RPMI8226 (cell line): ENCODE measurements around the gene ICAM3.
"Not testable (repeated sequence)": the region's sequence is repeated elsewhere in the genome, so short reads cannot be mapped to it uniquely, and the experiment has no call there.

ENCODE experiments used
- DNase-seq: peaks from one replicate; pipeline ENCODE4 v3.0.0-alpha.2; 2015

The ICAM3 gene

GRCh38 chr19:10339380-10339960 lies at the start of gene ICAM3:
Gene ICAM3, minus strand, starts transcription at chr19:10339624. Its CDS starts 10 bp downstream, at chr19:10339614.
- peak; percentile 75 for DNase-seq

GRCh38 chr19:10388957-10389356 lies 49.5 kb upstream of the ICAM3 start:
- peak; percentile 75 for DNase-seq

GRCh38 chr19:10384580-10384979 lies 45.2 kb upstream of the ICAM3 start:
- no peak for DNase-seq

GRCh38 chr19:10383223-10383499 lies 43.7 kb upstream of the ICAM3 start:
- DNase-seq: not testable (repeated sequence)

GRCh38 chr19:10380313-10381102 lies 41.1 kb upstream of the ICAM3 start, which contains the start of gene TYK2:
Gene TYK2, minus strand, starts transcription at chr19:10380572. Its CDS starts 2,166 bp downstream, at chr19:10378406.
- DNase-seq: peak; percentile 99

GRCh38 chr19:10379880-10380312 lies 40.5 kb upstream of the ICAM3 start:
- no peak for DNase-seq

- no peak for DNase-seq
Observed at GRCh38 chr19:10378124-10378523, 38.7 kb upstream of the ICAM3 start.

GRCh38 chr19:10377140-10377640 lies 37.8 kb upstream of the ICAM3 start:
- not testable (repeated sequence) for DNase-seq

GRCh38 chr19:10374931-10375330 lies 35.5 kb upstream of the ICAM3 start:
- DNase-seq: no peak

- DNase-seq: no peak
Observed at GRCh38 chr19:10372690-10373089, 33.3 kb upstream of the ICAM3 start.

GRCh38 chr19:10368101-10368803 lies 28.8 kb upstream of the ICAM3 start:
- no peak for DNase-seq

- not testable (repeated sequence) for DNase-seq
Observed at GRCh38 chr19:10366950-10367512, 27.6 kb upstream of the ICAM3 start.

- no peak for DNase-seq
Observed at GRCh38 chr19:10365518-10365917, 26.1 kb upstream of the ICAM3 start.

GRCh38 chr19:10364644-10365043 lies 25.2 kb upstream of the ICAM3 start:
- no peak for DNase-seq

GRCh38 chr19:10363789-10364281 lies 24.4 kb upstream of the ICAM3 start:
- no peak for DNase-seq

- DNase-seq: no peak
Observed at GRCh38 chr19:10362259-10362658, 22.8 kb upstream of the ICAM3 start.

- DNase-seq: no peak
Observed at GRCh38 chr19:10361569-10362011, 22.2 kb upstream of the ICAM3 start.

GRCh38 chr19:10356431-10356830 lies 17.0 kb upstream of the ICAM3 start:
- DNase-seq: no peak

- no peak for DNase-seq
Observed at GRCh38 chr19:10353793-10354391, 14.5 kb upstream of the ICAM3 start.

GRCh38 chr19:10352764-10353671 lies 13.6 kb upstream of the ICAM3 start:
- no peak for DNase-seq

GRCh38 chr19:10346509-10346908 lies 7.1 kb upstream of the ICAM3 start:
- no peak for DNase-seq

- no peak for DNase-seq
Observed at GRCh38 chr19:10344780-10345179, 5.4 kb upstream of the ICAM3 start.
